ENCODE data around the gene CAPZA2.
A peak's percentile ranks its signal among the peaks of the same experiment; 100 is the strongest.
"Not testable (repeated sequence)": the region's sequence is repeated elsewhere in the genome, so short reads cannot be mapped to it uniquely, and the experiment has no call there.

CAPZA2 gene

DNA sequence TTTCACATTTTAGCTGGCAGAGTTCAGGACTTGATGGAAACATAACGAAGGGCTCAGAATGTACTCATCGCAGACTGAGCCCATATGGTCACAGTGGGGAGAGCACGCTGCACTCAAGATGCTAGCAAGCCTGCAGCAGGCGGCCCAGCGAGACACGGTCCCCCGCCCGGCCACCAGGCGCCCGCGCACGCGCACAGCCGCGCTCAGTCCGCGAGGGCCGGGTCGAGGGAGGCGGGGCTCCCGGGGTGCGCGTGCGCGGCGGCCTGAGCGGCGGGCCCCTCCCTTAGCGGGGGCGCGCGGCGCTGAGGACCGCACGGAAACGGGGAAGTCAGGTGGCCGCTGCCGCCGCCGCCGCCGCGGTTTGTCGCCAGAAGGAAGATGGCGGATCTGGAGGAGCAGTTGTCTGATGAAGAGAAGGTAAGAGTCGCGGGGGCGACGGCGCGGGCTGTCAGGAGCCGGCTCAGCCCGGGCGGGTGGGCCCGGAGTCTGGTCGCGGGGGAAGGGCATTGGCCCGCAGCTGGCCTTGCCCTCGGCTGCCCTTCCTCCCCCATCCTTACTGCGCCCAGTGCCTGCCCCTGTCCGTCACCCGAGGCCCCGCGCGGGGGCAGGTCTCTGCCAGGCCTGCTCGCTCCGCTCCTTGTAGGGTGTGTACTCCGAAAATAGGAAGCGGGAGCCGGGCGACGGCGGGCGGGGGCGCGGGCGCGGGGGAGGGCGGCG, at the start of gene CAPZA2:
Gene CAPZA2 (plus strand): TSS at position 354 of the 717 bp plus-strand sequence. CDS start 25 bp downstream, at position 379.
- DNase-seq (ENCODE audit: low spot score), result peak; percentile 94

DNA sequence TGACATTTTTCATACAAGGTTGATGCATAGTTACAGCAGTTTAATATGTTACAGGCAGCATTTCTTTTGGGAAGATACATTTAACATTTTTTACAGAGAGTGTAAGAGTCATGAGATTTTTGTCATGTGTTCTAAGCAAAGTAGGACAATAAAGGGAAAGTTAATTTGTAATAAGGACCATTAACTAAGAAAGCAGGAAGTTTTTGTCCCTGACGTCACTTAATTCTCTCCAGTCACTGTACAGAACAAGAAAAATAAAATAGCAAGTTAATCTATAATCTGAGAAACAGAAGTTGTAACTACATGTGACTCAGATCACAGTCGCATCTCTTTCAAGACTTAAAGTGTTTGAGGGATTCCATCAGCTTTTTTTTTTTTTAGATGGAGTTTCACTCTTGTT, 49.5 kb upstream of the CAPZA2 start:
- DNase-seq (ENCODE audit: low spot score), result no peak

- DNase-seq (ENCODE audit: low spot score), result not testable (repeated sequence)
Observed at GRCh38 chr7:116813371-116813770, 49.0 kb upstream of the CAPZA2 start.

- DNase-seq (ENCODE audit: low spot score), result no peak
Observed at GRCh38 chr7:116815041-116815440, 47.3 kb upstream of the CAPZA2 start.

- DNase-seq (ENCODE audit: low spot score), result no peak
Observed at GRCh38 chr7:116820149-116820548, 42.2 kb upstream of the CAPZA2 start.

GRCh38 chr7:116821647-116822046, 40.7 kb upstream of the CAPZA2 start:
- not testable (repeated sequence) for DNase-seq (ENCODE audit: low spot score)

DNA sequence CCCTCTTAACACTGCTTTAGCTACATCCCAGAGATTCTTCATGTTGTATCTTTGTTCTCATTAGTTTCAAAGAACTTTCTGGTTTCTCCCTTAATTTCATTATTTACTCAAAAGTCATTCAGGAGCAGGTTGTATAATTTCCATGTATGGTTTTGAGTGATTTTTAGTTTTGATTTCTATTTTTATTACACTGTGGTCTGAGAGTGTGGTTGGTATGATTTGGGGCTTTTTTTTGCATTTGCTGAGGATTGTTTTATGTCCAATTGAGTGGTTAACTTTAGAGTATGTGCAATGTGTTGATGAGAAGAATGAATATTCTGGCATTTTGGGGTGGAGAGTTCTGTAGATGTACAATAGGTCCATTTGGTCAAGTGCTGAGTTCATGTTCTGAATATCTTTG, 37.9 kb upstream of the CAPZA2 start:
- DNase-seq (ENCODE audit: low spot score), result no peak

DNA sequence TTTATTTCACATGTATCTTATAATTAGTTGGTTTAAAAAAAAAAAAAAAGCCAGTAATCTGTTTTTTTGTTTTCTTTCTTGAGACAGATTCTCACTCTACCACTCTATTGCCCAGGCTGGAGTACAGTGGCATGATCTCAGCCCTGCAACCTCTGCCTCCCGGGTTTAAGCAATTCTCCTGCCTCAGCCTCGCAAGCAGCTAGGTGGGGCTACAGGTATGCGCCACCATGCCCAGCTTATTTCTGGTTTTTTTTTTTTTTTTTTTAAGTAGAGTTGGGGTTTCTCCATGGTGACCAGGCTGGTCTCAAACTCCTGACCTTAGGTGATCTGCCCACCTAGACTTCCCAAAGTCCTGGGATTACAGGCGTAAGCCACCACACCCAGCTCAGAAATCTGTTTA, 34.1 kb upstream of the CAPZA2 start:
- DNase-seq (ENCODE audit: low spot score), result no peak

GRCh38 chr7:116829041-116829440, 33.3 kb upstream of the CAPZA2 start:
- DNase-seq (ENCODE audit: low spot score), result no peak

DNA sequence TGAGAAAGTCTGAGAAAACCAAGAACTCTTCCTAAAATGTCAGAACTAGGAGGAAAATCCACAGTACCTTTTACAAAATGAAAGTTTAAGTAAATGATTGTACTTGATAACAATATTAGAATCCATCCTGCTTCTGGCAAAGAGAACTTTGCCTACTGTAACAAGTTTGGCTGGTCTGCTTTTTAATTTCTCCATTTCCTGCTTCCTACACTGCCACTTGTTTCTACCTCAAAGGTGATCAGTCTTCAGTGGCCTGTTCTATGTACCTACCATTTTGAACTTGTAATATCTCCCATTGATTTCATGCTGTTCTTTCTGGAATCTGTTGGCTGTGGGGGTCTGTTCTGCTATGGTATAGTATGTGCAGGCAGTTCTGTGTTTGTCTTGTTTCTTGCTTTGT, 32.9 kb upstream of the CAPZA2 start:
- no peak for DNase-seq (ENCODE audit: low spot score)

DNA sequence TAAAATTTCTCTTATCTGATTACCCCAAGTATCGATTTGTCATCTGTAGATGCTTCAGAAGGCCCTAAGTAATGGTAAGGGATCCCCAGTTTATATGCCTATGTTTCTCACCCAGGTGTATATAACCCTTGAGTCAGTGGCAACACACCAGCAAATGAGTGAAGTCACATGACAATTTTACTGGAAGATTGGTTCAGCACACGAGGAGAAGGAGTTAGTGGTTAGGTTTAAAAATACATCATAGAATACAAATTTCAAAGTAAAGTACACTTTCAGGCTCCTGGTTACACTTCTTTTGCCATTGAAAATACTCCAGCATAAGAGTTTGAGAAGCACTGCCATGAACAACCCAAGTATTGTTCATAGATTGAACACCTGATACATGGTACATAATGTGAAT, 29.7 kb upstream of the CAPZA2 start:
- no peak for DNase-seq (ENCODE audit: low spot score)

GRCh38 chr7:116834815-116835504, 27.4 kb upstream of the CAPZA2 start:
- no peak for DNase-seq (ENCODE audit: low spot score)

DNA sequence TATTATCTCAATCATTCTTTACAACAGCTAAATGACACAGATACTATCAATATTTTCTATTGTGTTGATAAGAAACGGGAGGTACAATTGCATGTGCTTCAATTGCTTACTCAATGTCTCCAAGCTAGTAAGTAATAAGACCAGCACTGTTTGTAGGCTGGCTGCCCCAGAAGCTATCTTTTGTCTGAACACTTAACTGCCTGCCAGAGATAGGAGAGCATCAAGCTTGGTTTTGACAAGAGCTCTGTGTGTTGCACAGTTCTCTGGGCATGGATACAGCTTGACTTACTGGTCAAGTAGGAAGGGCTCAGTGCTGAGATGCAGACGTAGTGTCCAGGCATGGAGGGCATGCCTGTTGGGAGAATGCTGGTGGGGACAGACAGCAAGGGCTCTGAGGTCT, 26.3 kb upstream of the CAPZA2 start:
- no peak for DNase-seq (ENCODE audit: low spot score)

GRCh38 chr7:116836911-116837310, 25.5 kb upstream of the CAPZA2 start:
- no peak for DNase-seq (ENCODE audit: low spot score)

- no peak for DNase-seq (ENCODE audit: low spot score)
Observed at GRCh38 chr7:116837586-116837985, 24.8 kb upstream of the CAPZA2 start.

GRCh38 chr7:116840256-116840655, 22.1 kb upstream of the CAPZA2 start:
- DNase-seq (ENCODE audit: low spot score), result no peak

DNA sequence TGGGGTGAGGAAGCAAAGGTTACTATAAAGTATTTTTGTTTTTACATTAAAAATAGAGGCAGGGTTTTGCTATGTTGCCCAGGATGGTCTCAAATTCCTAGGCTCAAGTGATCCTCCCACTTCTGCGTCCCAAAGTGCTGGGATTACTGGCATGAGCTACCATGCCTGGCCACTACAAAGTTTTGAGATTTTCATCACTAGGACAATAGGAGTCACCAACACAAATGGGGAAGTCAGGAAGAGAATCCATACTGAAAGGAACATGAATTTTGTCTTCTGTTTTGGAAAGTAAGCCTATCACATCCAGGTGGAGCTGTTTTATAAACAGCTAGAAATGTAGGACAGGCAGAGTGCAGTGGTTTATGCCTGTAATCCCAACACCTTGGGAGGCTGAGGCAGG, 20.0 kb upstream of the CAPZA2 start:
- no peak for DNase-seq (ENCODE audit: low spot score)

DNA sequence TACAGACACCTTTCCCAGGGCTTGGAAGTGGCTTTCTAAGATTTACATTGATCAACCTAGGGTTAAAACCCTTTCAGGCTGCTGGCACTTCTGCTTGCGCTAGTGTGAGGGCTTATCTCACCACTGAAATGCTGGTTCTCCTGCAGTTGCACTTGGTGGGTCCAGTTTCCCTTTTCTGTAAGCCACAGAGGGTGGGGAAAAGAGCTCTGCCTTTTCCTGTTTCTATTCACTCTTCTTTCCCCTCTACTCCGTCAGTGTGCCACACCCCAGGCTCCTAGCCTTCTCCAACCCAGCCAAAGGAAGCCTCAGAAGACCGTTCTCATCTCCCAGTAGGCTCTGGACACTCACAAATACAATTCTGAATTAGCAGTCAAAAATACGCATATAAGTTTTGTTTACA, 19.0 kb upstream of the CAPZA2 start:
- DNase-seq (ENCODE audit: low spot score), result no peak

GRCh38 chr7:116851175-116851574, 11.2 kb upstream of the CAPZA2 start:
- DNase-seq (ENCODE audit: low spot score), result no peak

- no peak for DNase-seq (ENCODE audit: low spot score)
Observed at GRCh38 chr7:116851671-116852070, 10.7 kb upstream of the CAPZA2 start.

DNA sequence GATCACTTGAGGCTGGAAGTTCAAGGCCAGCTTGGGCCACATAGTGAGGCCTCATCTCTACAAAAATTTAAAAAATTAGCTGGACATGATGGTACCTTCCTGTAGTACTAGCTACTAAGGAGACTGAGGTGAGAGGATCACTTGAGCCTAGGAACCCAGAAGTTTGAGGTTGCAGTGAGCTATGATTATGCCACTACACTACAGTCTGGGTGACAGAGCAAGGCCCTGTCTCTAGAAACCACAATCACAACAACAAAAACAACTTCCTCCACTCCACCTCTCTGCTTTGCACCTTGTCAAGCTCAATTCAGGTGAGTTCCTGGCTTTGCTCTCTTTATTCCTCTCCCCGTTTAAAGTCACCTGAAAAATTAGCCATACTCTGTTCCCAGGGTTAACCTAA, 8.3 kb upstream of the CAPZA2 start:
- DNase-seq (ENCODE audit: low spot score), result no peak

DNA sequence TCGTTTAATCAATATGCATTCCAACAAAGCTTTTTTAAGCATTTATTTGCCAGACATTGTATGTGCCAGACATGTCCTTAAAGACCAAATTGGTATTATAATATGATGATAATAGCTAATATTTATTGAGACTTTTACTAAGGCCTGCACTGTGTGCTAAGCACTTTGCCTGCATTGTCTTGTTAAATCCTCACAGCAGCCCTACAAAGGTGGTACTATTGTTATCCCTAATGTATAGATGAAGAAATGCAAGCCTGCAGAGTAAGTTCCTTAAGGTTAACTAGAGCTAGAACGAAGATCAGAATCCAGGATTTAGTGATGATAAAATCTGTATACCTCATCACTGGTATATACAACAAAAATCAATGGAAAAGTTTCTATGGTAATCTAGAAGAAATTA, 5.3 kb upstream of the CAPZA2 start:
- DNase-seq (ENCODE audit: low spot score), result no peak

DNA sequence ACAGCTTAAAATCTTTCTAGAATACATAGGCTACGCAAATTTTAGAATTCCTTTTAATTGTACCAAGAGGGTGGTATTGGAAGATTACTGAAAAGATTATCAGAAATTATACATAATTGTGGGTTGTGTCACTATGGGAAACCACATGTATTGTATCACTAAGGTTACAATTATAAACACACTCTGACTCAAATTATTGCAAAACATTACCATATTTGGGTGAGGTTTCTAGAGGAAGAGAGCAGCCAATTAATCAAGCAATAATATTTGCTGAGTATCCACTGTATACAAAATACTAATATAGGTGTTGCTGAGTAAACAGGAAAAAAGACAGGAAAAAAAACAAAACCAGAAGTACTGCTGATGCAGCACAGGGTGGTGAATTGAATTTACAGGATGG, 3.1 kb upstream of the CAPZA2 start:
- DNase-seq (ENCODE audit: low spot score), result peak; percentile 26

- no peak for DNase-seq (ENCODE audit: low spot score)
Observed at GRCh38 chr7:116861717-116862116, 670 bp upstream of the CAPZA2 start.
